A549 treated with AZD9567 at 1 μM for 4 hours (cell line): ENCODE results near the gene SORBS1. TPM values are rescaled to one million over a fixed set of nuclear protein-coding genes. Genes with fewer than 3 reads are reported as not detected.

Experiments
- total RNA-seq: library from RNA; stranded (reverse); fragments of 200-300 nt; extraction: Qiagen RNA extraction; gene quantifications from 5 replicates; pipeline ENCODE4 v1.2.3, GENCODE V29; 2022; ENCODE audit not compliant: insufficient read depth

The SORBS1 gene
- total RNA-seq, result 0.52 to 0.55 TPM (median 0.54 TPM) in 4 of 5 replicates, not detected in the other

GRCh38 chr10:95561177-95561863 is at the start of gene SORBS1:
TSS of gene SORBS1 (minus strand) at chr10:95561371. CDS start at chr10:95441135, 120,236 bp downstream.

GRCh38 chr10:95290461-95291364 is 270.5 kb downstream of the SORBS1 start, which contains the start of gene PDLIM1:
TSS of gene PDLIM1 (minus strand) at chr10:95291003. CDS start at chr10:95290915, 88 bp downstream.

Other genes starting within 250 kb of the SORBS1 start
- 47.0 to 54.4 TPM (median 49.1 TPM) in 5 replicates for gene ALDH18A1, start 95.3 kb upstream of the SORBS1 start, total RNA-seq
- 41.8 to 47.6 TPM (median 46.8 TPM) in 5 replicates for gene TCTN3, start 132.6 kb upstream of the SORBS1 start, total RNA-seq
- gene ENTPD1, start 194.8 kb upstream of the SORBS1 start, total RNA-seq, result 0.02 to 0.05 TPM in 2 of 5 replicates, not detected in the others